HPDE6-E6E7 (cell line): ENCODE data around the gene CYB561D2.
"Not testable (repeated sequence)": the region's sequence is repeated elsewhere in the genome, so short reads cannot be mapped to it uniquely, and the experiment has no call there.

Experiments used
- DNase-seq: peaks from one replicate; pipeline ENCODE4 v3.0.0; 2011; ENCODE audit warnings: missing footprints; ENCODE audit errors: extremely low spot score

CYB561D2 gene

GRCh38 chr3:50350527-50351322, at the start of gene CYB561D2, which contains the start of gene NPRL2:
TSS of gene CYB561D2 (plus strand) at chr3:50350862. CDS start at chr3:50351434, 572 bp downstream.
TSS of gene NPRL2 (minus strand) at chr3:50350775. CDS start at chr3:50350652, 123 bp downstream.
- DNase-seq, result peak; percentile 67

- DNase-seq, result no peak
Measured at GRCh38 chr3:50302095-50303012, 48.3 kb upstream of the CYB561D2 start.

GRCh38 chr3:50303013-50303815, 47.4 kb upstream of the CYB561D2 start, which contains the start of gene HYAL1:
TSS of gene HYAL1 (minus strand) at chr3:50303574. CDS start at chr3:50302956, 618 bp downstream.
- DNase-seq, result no peak

- no peak for DNase-seq
Measured at GRCh38 chr3:50304601-50305000, 46.1 kb upstream of the CYB561D2 start.

- not testable (repeated sequence) for DNase-seq
Measured at GRCh38 chr3:50312041-50312440, 38.6 kb upstream of the CYB561D2 start.

- DNase-seq, result no peak
Measured at GRCh38 chr3:50314342-50314741, 36.3 kb upstream of the CYB561D2 start.

GRCh38 chr3:50314816-50315215, 35.8 kb upstream of the CYB561D2 start:
- no peak for DNase-seq

GRCh38 chr3:50316657-50317242, 33.9 kb upstream of the CYB561D2 start:
- peak; percentile 71 for DNase-seq

GRCh38 chr3:50317300-50317699, 33.4 kb upstream of the CYB561D2 start:
- no peak for DNase-seq

- no peak for DNase-seq
Measured at GRCh38 chr3:50318163-50318562, 32.5 kb upstream of the CYB561D2 start.

- DNase-seq, result no peak
Measured at GRCh38 chr3:50318615-50319014, 32.0 kb upstream of the CYB561D2 start.

GRCh38 chr3:50319181-50319893, 31.3 kb upstream of the CYB561D2 start:
- no peak for DNase-seq

- DNase-seq, result no peak
Measured at GRCh38 chr3:50319894-50320625, 30.6 kb upstream of the CYB561D2 start.

GRCh38 chr3:50320853-50321335, 29.8 kb upstream of the CYB561D2 start:
- DNase-seq, result no peak

- peak; percentile 56 for DNase-seq
Measured at GRCh38 chr3:50321336-50322114, 29.1 kb upstream of the CYB561D2 start.

GRCh38 chr3:50322115-50322385, 28.6 kb upstream of the CYB561D2 start:
- DNase-seq, result no peak

- DNase-seq, result no peak
Measured at GRCh38 chr3:50322386-50323091, 28.1 kb upstream of the CYB561D2 start, which contains the start of gene HYAL2. TSS of gene HYAL2 (minus strand) at chr3:50322745. CDS start at chr3:50320489, 2,256 bp downstream.

- DNase-seq, result no peak
Measured at GRCh38 chr3:50323092-50323600, 27.5 kb upstream of the CYB561D2 start.
